Gastroesophageal sphincter (tissue), 4 donors: ENCODE results near the gene PROKR1. TPM values are rescaled to one million over a fixed set of nuclear protein-coding genes. Genes with fewer than 3 reads are reported as not detected.

ENCODE experiments used
- ATAC-seq: fragments of 150-250 bp; one replicate; pipeline ENCODE4 v1.9.1; 2016; ENCODE audit warnings: mild to moderate bottlenecking, moderate library complexity
- H3K27ac ChIP-seq, 4 donors: fragments of 200-600 bp; sonication (generic) in 3 of 4; 1 replicate in 3 of 4; 2 replicates in 1 of 4; pipeline ENCODE4 v1.5.1; 2016 to 2019
- H3K27me3 ChIP-seq: fragments of 200-600 bp; sonication (generic); one replicate; pipeline ENCODE4 v1.5.1; 2019
- H3K36me3 ChIP-seq, 2 donors: fragments of 200-600 bp; sonication (generic); one replicate each; pipeline ENCODE4 v1.5.1; 2019; ENCODE audit warnings: control low read depth in 1 of 2
- H3K4me1 ChIP-seq, 3 donors: fragments of 200-600 bp; sonication (generic); 1 replicate in 2 of 3; 2 replicates in 1 of 3; pipeline ENCODE4 v1.5.1; 2016 to 2019; ENCODE audit warnings: control low read depth in 2 of 3
- H3K4me3 ChIP-seq, 2 donors: fragments of 200-600 bp; sonication (generic); one replicate each; pipeline ENCODE4 v1.5.1; 2019; ENCODE audit warnings: mild to moderate bottlenecking in 1 of 2, moderate library complexity in 1 of 2
- H3K9me3 ChIP-seq, 3 donors: fragments of 200-600 bp; sonication (generic); one replicate each; pipeline ENCODE4 v1.5.1; 2017 to 2019; ENCODE audit warnings: control low read depth in 2 of 3
- CTCF ChIP-seq, 4 experiments: fragments of 200-600 bp in 2 of 4; fragments of 450-650 bp in 2 of 4; sonication (generic) in 1 of 4; IDR thresholded peaks; one replicate each; pipeline ENCODE4 v1.5.1; 2017 to 2019; ENCODE audit warnings: antibody characterized with exemption in 4 of 4, mild to moderate bottlenecking in 2 of 4, moderate library complexity in 2 of 4
- EP300 ChIP-seq: sonication (generic); formaldehyde crosslinking; IDR thresholded peaks from one replicate; pipeline ENCODE4 v1.6.1; 2017; ENCODE audit warnings: antibody characterized with exemption, mild to moderate bottlenecking
- POLR2A ChIP-seq, 2 donors: fragments of 450-650 bp; IDR thresholded peaks; one replicate each; pipeline ENCODE4 v1.6.1; 2017; ENCODE audit warnings: antibody characterized with exemption in 2 of 2, mild to moderate bottlenecking in 2 of 2, moderate library complexity in 1 of 2
- POLR2AphosphoS5 ChIP-seq: sonication (generic); formaldehyde crosslinking; IDR thresholded peaks from one replicate; pipeline ENCODE4 v1.6.1; 2017; ENCODE audit warnings: antibody characterized with exemption
- WGBS, 2 donors: methylation state at CpG; one replicate each; pipeline ENCODE4 v1.1.5; 2018; ENCODE audit warnings: low coverage in 1 of 2; 5-methylcytosine and 5-hydroxymethylcytosine counted together
- total RNA-seq, 4 donors: library from RNA; depleted of rRNA; stranded (reverse); fragments of >200 nt; gene quantifications; one replicate each; pipeline ENCODE4 v1.1.0, GENCODE V29; 2016

PROKR1 gene
- total RNA-seq, 4 donors from 2014 or later, result 0.08 to 0.27 TPM; not detected in 2

GRCh38 chr2:68637047-68637446 lies 6.3 kb upstream of the PROKR1 start:
- no peak for ATAC-seq
- peaks cover 64% of the 10 kb centered on the region for H3K27me3 ChIP-seq
- TF ChIP-seq CTCF (IDR thresholded peaks at IDR 0.05) (no peak), POLR2AphosphoS5 (no peak), POLR2A (IDR thresholded peaks at IDR 0.05) (no peak), EP300 (no peak)
- no peaks in the 10 kb centered on the region for H3K4me1 ChIP-seq
- H3K27ac ChIP-seq, result no peak overlapping the region
- H3K36me3 ChIP-seq, result no peaks in the 10 kb centered on the region
- H3K4me3 ChIP-seq, result no peak overlapping the region
- WGBS, 2 donors, result 55% methylated on average over 2 to 3 of the region's 3 CpGs
- peaks cover 0 to 12% (median 0%) of the 10 kb centered on the region in 3 donors for H3K9me3 ChIP-seq

- ATAC-seq, result no peak
- H3K27me3 ChIP-seq, result peaks cover 90% of the 10 kb centered on the region
- H3K4me1 ChIP-seq, result peaks cover 0 to 18% (median 11%) of the 10 kb centered on the region in 3 donors
- no peaks in the 10 kb centered on the region for H3K36me3 ChIP-seq
- 18 to 20% methylated on average over 6 to 10 of the region's 17 CpGs for WGBS, 2 donors
- peak overlapping the region; percentile 26 to 58 for H3K4me3 ChIP-seq
- H3K27ac ChIP-seq, result no peak overlapping the region
- peaks cover 0 to 8% (median 0%) of the 10 kb centered on the region in 3 donors for H3K9me3 ChIP-seq
- TF ChIP-seq POLR2A (IDR thresholded peaks at IDR 0.05) (no peak), EP300 (no peak), POLR2AphosphoS5 (no peak), CTCF (IDR thresholded peaks at IDR 0.05) (no peak)
These were observed 601 bp downstream of the PROKR1 start for GRCh38 chr2:68643874-68644485.

- TF ChIP-seq POLR2A (IDR thresholded peaks at IDR 0.05) (no peak), POLR2AphosphoS5 (no peak), CTCF (IDR thresholded peaks at IDR 0.05) (no peak), EP300 (no peak)
- Histone ChIP-seq H3K9me3 (peaks cover 0 to 8% (median 0%) of the 10 kb centered on the region in 3 donors), H3K36me3 (no peaks in the 10 kb centered on the region), H3K27me3 (peaks cover 83% of the 10 kb centered on the region), H3K27ac (no peak overlapping the region), H3K4me3 (no peak overlapping the region), H3K4me1 (peaks cover 0 to 18% (median 11%) of the 10 kb centered on the region in 3 donors)
- no peak for ATAC-seq
These were observed 2.1 kb downstream of the PROKR1 start for GRCh38 chr2:68645523-68645922.

GRCh38 chr2:68646303-68646702 lies 2.9 kb downstream of the PROKR1 start:
- peaks cover 76% of the 10 kb centered on the region for H3K27me3 ChIP-seq
- WGBS, 2 donors, result 90% methylated on average over 3 of the region's 3 CpGs; no CpG with 5 or more reads in 1 of the 2 donors
- H3K4me3 ChIP-seq, result no peak overlapping the region
- peaks cover 0 to 18% (median 11%) of the 10 kb centered on the region in 3 donors for H3K4me1 ChIP-seq
- H3K36me3 ChIP-seq, result no peaks in the 10 kb centered on the region
- H3K9me3 ChIP-seq, result peaks cover 0 to 4% (median 0%) of the 10 kb centered on the region in 3 donors
- TF ChIP-seq CTCF (IDR thresholded peaks at IDR 0.05), result no peak
- no peak for TF ChIP-seq EP300
- no peak for TF ChIP-seq POLR2AphosphoS5
- TF ChIP-seq POLR2A (IDR thresholded peaks at IDR 0.05), result no peak
- no peak for ATAC-seq
- no peak overlapping the region for H3K27ac ChIP-seq

GRCh38 chr2:68650645-68651044 lies 7.3 kb downstream of the PROKR1 start:
- Histone ChIP-seq H3K27me3 (peaks cover 40% of the 10 kb centered on the region), H3K4me3 (no peak overlapping the region), H3K36me3 (no peaks in the 10 kb centered on the region), H3K4me1 (no peaks in the 10 kb centered on the region), H3K9me3 (no peaks in the 10 kb centered on the region), H3K27ac (no peak overlapping the region)
- 100% methylated on average over 1 of the region's 1 CpG for WGBS, 2 donors
- TF ChIP-seq EP300, result no peak
- TF ChIP-seq POLR2A (IDR thresholded peaks at IDR 0.05), result no peak
- no peak for TF ChIP-seq CTCF (IDR thresholded peaks at IDR 0.05)
- no peak for TF ChIP-seq POLR2AphosphoS5
- no peak for ATAC-seq
